ENCODE data around the gene BRSK2.

DNA sequence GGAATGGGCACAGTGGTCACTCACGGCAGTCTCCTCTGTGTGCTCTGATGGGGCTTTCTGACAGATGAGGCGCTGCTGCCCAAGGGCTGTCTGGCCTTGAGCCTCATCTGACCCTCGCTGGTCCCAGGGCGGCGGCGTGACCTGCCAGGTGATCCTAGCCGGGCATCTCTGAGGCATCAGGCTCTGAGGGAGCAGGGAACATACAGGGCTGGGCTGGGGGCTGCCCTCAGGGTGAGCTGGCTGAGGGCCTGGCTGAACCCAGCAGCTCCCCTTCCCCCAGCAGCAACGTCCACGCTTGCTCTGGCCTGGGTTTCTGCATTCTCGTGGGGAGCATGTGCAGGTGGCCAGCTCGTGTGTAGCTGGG is 49.2 kb downstream of the BRSK2 start:
- no peak for TF ChIP-seq POLR2A (IDR thresholded peaks at IDR 0.05)
- TF ChIP-seq, protein P1, sequence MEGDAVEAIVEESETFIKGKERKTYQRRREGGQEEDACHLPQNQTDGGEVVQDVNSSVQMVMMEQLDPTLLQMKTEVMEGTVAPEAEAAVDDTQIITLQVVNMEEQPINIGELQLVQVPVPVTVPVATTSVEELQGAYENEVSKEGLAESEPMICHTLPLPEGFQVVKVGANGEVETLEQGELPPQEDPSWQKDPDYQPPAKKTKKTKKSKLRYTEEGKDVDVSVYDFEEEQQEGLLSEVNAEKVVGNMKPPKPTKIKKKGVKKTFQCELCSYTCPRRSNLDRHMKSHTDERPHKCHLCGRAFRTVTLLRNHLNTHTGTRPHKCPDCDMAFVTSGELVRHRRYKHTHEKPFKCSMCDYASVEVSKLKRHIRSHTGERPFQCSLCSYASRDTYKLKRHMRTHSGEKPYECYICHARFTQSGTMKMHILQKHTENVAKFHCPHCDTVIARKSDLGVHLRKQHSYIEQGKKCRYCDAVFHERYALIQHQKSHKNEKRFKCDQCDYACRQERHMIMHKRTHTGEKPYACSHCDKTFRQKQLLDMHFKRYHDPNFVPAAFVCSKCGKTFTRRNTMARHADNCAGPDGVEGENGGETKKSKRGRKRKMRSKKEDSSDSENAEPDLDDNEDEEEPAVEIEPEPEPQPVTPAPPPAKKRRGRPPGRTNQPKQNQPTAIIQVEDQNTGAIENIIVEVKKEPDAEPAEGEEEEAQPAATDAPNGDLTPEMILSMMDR (IDR thresholded peaks at IDR 0.05), result no peak
